ENCODE measurements around the gene SLC7A5. TPM values are rescaled to one million over a fixed set of nuclear protein-coding genes. Genes with fewer than 3 reads are reported as not detected.

The SLC7A5 gene
- total and polyA plus RNA-seq, 2 of the 13 experiments (the other 11 are each of a cell fraction or from before 2014, with no cell fraction given) = 79.6 to 155 TPM

DNA sequence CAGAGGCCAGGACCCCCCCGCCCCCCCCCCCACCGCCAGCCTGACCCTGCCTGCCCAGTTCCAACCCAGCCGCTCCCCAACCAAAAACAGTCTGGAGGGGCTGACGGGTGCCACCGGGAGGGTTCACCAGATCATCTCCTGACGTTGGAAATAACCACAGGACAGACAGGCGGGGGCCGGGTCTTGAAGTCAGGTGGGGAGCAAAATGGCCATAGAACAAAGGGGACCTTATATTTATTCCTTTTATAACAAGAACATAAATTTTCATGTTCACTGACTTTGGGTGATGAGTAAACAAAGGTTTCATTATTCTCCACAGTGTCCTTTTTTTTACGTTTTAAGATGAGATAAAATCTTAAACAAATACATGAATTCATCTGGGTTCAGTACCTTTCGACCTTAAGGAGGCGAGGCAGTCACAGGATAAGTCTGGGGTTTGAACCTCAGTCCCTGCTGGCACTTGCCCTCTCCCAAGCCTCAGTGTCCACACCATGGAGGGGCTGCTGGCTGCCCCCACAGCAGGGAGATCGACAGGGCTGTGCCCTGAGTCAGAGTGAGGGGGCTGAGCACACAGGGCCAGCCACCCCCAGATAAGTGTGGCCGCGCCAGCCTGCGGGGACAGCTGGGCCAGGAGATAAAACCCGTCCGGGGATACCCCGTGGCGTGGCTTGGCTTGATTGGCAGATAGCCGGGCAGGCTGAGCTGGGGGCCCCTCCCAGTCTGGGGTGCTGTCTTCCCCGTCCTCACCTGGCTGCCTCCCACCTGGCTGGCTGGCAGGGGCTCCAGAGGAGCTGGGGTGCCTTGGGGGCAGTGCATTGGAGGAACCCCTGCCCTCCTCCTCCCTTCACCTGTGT lies 15.0 kb downstream of the SLC7A5 start (continued):
- TF ChIP-seq, protein P1, sequence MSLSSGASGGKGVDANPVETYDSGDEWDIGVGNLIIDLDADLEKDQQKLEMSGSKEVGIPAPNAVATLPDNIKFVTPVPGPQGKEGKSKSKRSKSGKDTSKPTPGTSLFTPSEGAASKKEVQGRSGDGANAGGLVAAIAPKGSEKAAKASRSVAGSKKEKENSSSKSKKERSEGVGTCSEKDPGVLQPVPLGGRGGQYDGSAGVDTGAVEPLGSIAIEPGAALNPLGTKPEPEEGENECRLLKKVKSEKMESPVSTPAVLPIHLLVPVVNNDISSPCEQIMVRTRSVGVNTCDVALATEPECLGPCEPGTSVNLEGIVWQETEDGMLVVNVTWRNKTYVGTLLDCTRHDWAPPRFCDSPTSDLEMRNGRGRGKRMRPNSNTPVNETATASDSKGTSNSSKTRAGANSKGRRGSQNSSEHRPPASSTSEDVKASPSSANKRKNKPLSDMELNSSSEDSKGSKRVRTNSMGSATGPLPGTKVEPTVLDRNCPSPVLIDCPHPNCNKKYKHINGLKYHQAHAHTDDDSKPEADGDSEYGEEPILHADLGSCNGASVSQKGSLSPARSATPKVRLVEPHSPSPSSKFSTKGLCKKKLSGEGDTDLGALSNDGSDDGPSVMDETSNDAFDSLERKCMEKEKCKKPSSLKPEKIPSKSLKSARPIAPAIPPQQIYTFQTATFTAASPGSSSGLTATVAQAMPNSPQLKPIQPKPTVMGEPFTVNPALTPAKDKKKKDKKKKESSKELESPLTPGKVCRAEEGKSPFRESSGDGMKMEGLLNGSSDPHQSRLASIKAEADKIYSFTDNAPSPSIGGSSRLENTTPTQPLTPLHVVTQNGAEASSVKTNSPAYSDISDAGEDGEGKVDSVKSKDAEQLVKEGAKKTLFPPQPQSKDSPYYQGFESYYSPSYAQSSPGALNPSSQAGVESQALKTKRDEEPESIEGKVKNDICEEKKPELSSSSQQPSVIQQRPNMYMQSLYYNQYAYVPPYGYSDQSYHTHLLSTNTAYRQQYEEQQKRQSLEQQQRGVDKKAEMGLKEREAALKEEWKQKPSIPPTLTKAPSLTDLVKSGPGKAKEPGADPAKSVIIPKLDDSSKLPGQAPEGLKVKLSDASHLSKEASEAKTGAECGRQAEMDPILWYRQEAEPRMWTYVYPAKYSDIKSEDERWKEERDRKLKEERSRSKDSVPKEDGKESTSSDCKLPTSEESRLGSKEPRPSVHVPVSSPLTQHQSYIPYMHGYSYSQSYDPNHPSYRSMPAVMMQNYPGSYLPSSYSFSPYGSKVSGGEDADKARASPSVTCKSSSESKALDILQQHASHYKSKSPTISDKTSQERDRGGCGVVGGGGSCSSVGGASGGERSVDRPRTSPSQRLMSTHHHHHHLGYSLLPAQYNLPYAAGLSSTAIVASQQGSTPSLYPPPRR (CRISPR knock-in tag; IDR thresholded peaks at IDR 0.05; ENCODE audit: borderline replicate concordance) = no peak; the same call in 1 of the 2 replicates
- no peak; the same call in 1 of the 2 replicates for TF ChIP-seq ZNF225 (CRISPR knock-in tag; IDR thresholded peaks at IDR 0.05)
- TF ChIP-seq POLR2AphosphoS2 (IDR thresholded peaks at IDR 0.05; ENCODE audit: low read depth, low read length) = no peak; the same call in 1 of the 2 replicates
- no peak for TF ChIP-seq HNRNPH1 (optimal IDR thresholded peaks at IDR 0.05; ENCODE audit: low read depth, low read length)
- no peak for TF ChIP-seq ZBTB1 (CRISPR knock-in tag; IDR thresholded peaks at IDR 0.05; ENCODE audit: borderline replicate concordance)
- no peak for TF ChIP-seq ZNF841 (CRISPR knock-in tag; IDR thresholded peaks at IDR 0.05; ENCODE audit: borderline replicate concordance)
- no peak for TF ChIP-seq KMT2B (CRISPR knock-in tag; IDR thresholded peaks at IDR 0.05)
- peak; percentile 77; the same call in 1 of the 2 replicates for TF ChIP-seq RBFOX2 (IDR thresholded peaks at IDR 0.05; ENCODE audit: low read depth, low read length)
- no peak for TF ChIP-seq ZNF468 (CRISPR knock-in tag; IDR thresholded peaks at IDR 0.05)
- TF ChIP-seq MBD4 (IDR thresholded peaks at IDR 0.05; ENCODE audit: borderline replicate concordance, low read length) = no peak
- no peak for TF ChIP-seq EZH2 (conservative IDR thresholded peaks at IDR 0.05; ENCODE audit: low read depth, low read length)
- no peak for TF ChIP-seq ZNF790 (CRISPR knock-in tag; IDR thresholded peaks at IDR 0.05; ENCODE audit: borderline replicate concordance)
- TF ChIP-seq ZFYVE20 (CRISPR knock-in tag; IDR thresholded peaks at IDR 0.05; ENCODE audit: borderline replicate concordance, low read depth) = no peak
- no peak for TF ChIP-seq IKZF4 (CRISPR knock-in tag; IDR thresholded peaks at IDR 0.05; ENCODE audit: borderline replicate concordance, low read depth, not compliant biosample characterization)
- no peak for TF ChIP-seq RORA (CRISPR knock-in tag; IDR thresholded peaks at IDR 0.05)
- TF ChIP-seq HHEX (CRISPR knock-in tag; IDR thresholded peaks at IDR 0.05) = no peak
- no peak for TF ChIP-seq ZNF33B (CRISPR knock-in tag; IDR thresholded peaks at IDR 0.05)
- no peak for TF ChIP-seq ZFAT (CRISPR knock-in tag; conservative IDR thresholded peaks at IDR 0.05)
- TF ChIP-seq, protein P2, sequence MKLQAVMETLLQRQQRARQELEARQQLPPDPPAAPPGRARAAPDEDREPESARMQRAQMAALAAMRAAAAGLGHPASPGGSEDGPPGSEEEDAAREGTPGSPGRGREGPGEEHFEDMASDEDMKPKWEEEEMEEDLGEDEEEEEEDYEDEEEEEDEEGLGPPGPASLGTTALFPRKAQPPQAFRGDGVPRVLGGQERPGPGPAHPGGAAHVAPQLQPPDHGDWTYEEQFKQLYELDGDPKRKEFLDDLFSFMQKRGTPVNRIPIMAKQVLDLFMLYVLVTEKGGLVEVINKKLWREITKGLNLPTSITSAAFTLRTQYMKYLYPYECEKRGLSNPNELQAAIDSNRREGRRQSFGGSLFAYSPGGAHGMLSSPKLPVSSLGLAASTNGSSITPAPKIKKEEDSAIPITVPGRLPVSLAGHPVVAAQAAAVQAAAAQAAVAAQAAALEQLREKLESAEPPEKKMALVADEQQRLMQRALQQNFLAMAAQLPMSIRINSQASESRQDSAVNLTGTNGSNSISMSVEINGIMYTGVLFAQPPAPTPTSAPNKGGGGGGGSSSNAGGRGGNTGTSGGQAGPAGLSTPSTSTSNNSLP (IDR thresholded peaks at IDR 0.05; ENCODE audit: low read depth, low read length) = peak; percentile 31; the same call in 1 of the 2 replicates
- no peak; the same call in none of the 2 replicates for TF ChIP-seq ZSCAN29 (CRISPR knock-in tag; conservative IDR thresholded peaks at IDR 0.05)
- TF ChIP-seq FOSL2 (CRISPR knock-in tag; IDR thresholded peaks at IDR 0.05) = no peak
